CD4-positive, alpha-beta memory T cell (primary cell): ENCODE measurements around the gene IFNL3. TPM values are rescaled to one million over a fixed set of nuclear protein-coding genes. Genes with fewer than 3 reads are reported as not detected.
"Not testable (repeated sequence)": the region's sequence is repeated elsewhere in the genome, so short reads cannot be mapped to it uniquely, and the experiment has no call there.

Experiments
- CTCF ChIA-PET: fragments of 350-600 bp; sonication (Branson Sonifier 250); formaldehyde crosslinking; loops from one replicate; lab custom pipeline; 2021; ENCODE audit warnings: inconsistent platforms; ENCODE audit not compliant: partially characterized antibody; lab: Charles Lee
- POLR2A ChIA-PET: fragments of 350-600 bp; sonication (Branson Sonifier 250); formaldehyde crosslinking; loops from one replicate; lab custom pipeline; 2021; ENCODE audit not compliant: partially characterized antibody; lab: Charles Lee
- DNase-seq, 5 donors: peaks; one replicate each; pipeline versions ENCODE4 v3.0.0 to v3.0.0-alpha.2; 2020 to 2022; ENCODE audit warnings: mixed read lengths in 1 of 5
- H3K27ac ChIP-seq: one replicate; pipeline ENCODE4 v1.7.0; 2013; ENCODE audit warnings: low read depth, low read length
- H3K27me3 ChIP-seq: 2 replicates; pipeline ENCODE4 v1.7.0; 2013; ENCODE audit warnings: mild to moderate bottlenecking, low read length, moderate library complexity; ENCODE audit not compliant: insufficient read depth
- H3K36me3 ChIP-seq: 2 replicates; pipeline ENCODE4 v1.7.0; 2013; ENCODE audit warnings: mild to moderate bottlenecking, low read length, moderate library complexity; ENCODE audit not compliant: insufficient read depth
- H3K4me1 ChIP-seq: 2 replicates; pipeline ENCODE4 v1.7.0; 2013; ENCODE audit warnings: mild to moderate bottlenecking, low read length, moderate library complexity; ENCODE audit not compliant: insufficient read depth
- H3K4me3 ChIP-seq, 2 donors: one replicate each; pipeline ENCODE4 v1.7.0; 2013; ENCODE audit warnings: low read length in 2 of 2, mild to moderate bottlenecking in 1 of 2
- H3K9me3 ChIP-seq, 2 donors: one replicate each; pipeline ENCODE4 v1.7.0; 2013; ENCODE audit warnings: low read length in 2 of 2, control low read depth in 1 of 2; ENCODE audit not compliant: control insufficient read depth in 1 of 2
- H3K27ac Mint-ChIP-seq, 7 donors: one replicate each; pipeline ENCODE4 v1.8.0; 2020 to 2021; ENCODE audit warnings: mixed read lengths in 7 of 7, mild to moderate bottlenecking in 6 of 7, inconsistent platforms in 3 of 7, moderate library complexity in 3 of 7
- H3K27me3 Mint-ChIP-seq, 2 donors: one replicate each; pipeline ENCODE4 v1.8.0; 2020 to 2021; ENCODE audit warnings: mixed read lengths in 2 of 2
- H3K36me3 Mint-ChIP-seq, 2 donors: one replicate each; pipeline ENCODE4 v1.8.0; 2020 to 2021; ENCODE audit warnings: mixed read lengths in 2 of 2, inconsistent platforms in 1 of 2, mild to moderate bottlenecking in 1 of 2
- H3K4me1 Mint-ChIP-seq, 4 donors: one replicate each; pipeline ENCODE4 v1.8.0; 2020 to 2021; ENCODE audit warnings: mixed read lengths in 4 of 4, mild to moderate bottlenecking in 1 of 4
- H3K4me3 Mint-ChIP-seq, 8 donors: one replicate each; pipeline ENCODE4 v1.8.0; 2020 to 2021; ENCODE audit warnings: mixed read lengths in 8 of 8, mild to moderate bottlenecking in 7 of 8, moderate library complexity in 6 of 8, inconsistent platforms in 3 of 8
- H3K9me3 Mint-ChIP-seq, 8 donors: one replicate each; pipeline ENCODE4 v1.8.0; 2020 to 2021; ENCODE audit warnings: mixed read lengths in 8 of 8, mild to moderate bottlenecking in 5 of 8, inconsistent platforms in 3 of 8, moderate library complexity in 1 of 8
- intact Hi-C: fragments of 100-400 bp; cut with micrococcal nuclease; formaldehyde crosslinking; loops from one replicate; pipeline ENCODE4 v1.15.1; 2023
- polyA plus RNA-seq, 2 donors: library from polyadenylated mRNA; unstranded; fragments of 300-500 nt; fragmentation: Illumina TruSeq; gene quantifications; one replicate each; pipeline ENCODE4 v1.2.3, GENCODE V29; 2021
- total RNA-seq, 2 experiments: library from RNA; stranded (reverse); gene quantifications; one replicate each; pipeline ENCODE4 v1.2.3, GENCODE V29; 2021

Gene IFNL3
- total and polyA plus RNA-seq, 4 experiments from 2014 or later: not detected

- no peaks in the 10 kb centered on the region for H3K36me3 Mint-ChIP-seq
- Histone ChIP-seq H3K9me3 (no peaks in the 10 kb centered on the region), H3K36me3 (no peaks in the 10 kb centered on the region), H3K4me1 (peaks cover 25% of the 10 kb centered on the region), H3K27me3 (no peaks in the 10 kb centered on the region), H3K4me3 (no peak overlapping the region), H3K27ac (no peak overlapping the region)
- CTCF ChIA-PET: interaction anchor here (1.0 to 2.1 kb wide), 2 partner anchors 90 to 91 kb away, joined by 3 to 6 read pairs; no protein-coding TSS in a partner anchor
- peak in 4 of 5 donors; percentile 11 to 58 (median 20) for DNase-seq
- POLR2A ChIA-PET: interaction anchor here (0.8 to 1.4 kb wide), 6 partner anchors 60 to 105 kb away, joined by 3 to 4 read pairs (median 3); partner anchors contain the start of gene SAMD4B
- H3K4me3 Mint-ChIP-seq: peak overlapping the region; percentile 67 to 77 (median 74)
- no peaks in the 10 kb centered on the region for H3K27me3 Mint-ChIP-seq
- intact Hi-C loops: no loop called here
- peaks cover 8 to 32% (median 18%) of the 10 kb centered on the region in 4 donors for H3K4me1 Mint-ChIP-seq
- H3K27ac Mint-ChIP-seq: peak overlapping the region; percentile 38 to 91 (median 80)
- H3K9me3 Mint-ChIP-seq: peaks cover 0 to 1% (median 0%) of the 10 kb centered on the region in 8 donors
Measured at GRCh38 chr19:39237200-39238184, 7.3 kb downstream of the IFNL3 start.

DNA sequence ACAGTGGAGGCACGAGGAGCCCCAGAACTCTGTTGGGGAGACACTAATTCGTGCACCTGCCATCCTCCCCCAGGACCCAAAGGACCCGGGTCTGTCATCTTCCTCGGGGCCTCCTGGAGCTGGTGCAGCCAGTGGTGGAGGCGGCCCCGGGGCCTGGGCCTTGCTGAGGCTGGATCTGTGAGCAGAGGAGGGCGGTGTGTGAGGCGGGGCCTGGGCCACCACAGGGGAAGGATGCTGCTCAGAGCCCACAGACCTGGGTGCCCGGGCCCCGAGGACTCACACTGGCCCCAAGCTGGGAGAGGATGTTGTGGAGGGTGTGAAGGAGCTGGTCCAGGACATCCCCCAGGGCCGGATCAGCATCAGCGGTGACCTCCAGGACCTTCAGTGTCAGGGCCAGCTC is 8.3 kb downstream of the IFNL3 start:
- Histone ChIP-seq H3K4me1 (peaks cover 25% of the 10 kb centered on the region), H3K36me3 (no peaks in the 10 kb centered on the region), H3K4me3 (no peak overlapping the region), H3K9me3 (no peaks in the 10 kb centered on the region), H3K27me3 (no peaks in the 10 kb centered on the region), H3K27ac (no peak overlapping the region)
- Mint-ChIP-seq H3K36me3 (no peaks in the 10 kb centered on the region), H3K4me3 (peak overlapping the region in 2 of 8 donors; percentile 25 to 31), H3K4me1 (peaks cover 8 to 32% (median 18%) of the 10 kb centered on the region in 4 donors), H3K27me3 (no peaks in the 10 kb centered on the region), H3K27ac (peak overlapping the region in 4 of 7 donors; percentile 36 to 53 (median 41)), H3K9me3 (peaks cover 0 to 1% (median 0%) of the 10 kb centered on the region in 8 donors)
- CTCF ChIA-PET: no interaction called here
- intact Hi-C loops: no loop called here
- DNase-seq: peak in 2 of 5 donors; percentile 7 to 9
- POLR2A ChIA-PET: no interaction called here

DNA sequence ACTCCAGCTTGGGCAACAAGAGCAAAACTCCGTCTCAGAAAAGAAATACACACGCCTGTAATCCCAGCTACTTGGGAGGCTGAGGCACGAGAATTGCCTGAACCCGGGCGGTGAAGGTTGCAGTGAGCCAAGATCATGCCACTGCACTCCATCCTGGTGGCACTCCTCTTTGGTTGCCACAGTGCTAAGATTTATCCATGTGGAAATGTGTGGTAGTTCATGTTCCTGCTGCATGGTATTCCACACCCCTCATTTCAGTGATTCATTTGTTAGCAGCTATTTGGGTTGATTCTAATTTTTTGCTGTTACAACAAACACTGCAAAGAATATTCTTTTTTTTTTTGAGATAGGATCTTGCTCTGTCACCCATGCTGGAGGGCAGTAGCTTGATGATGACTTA is 12.1 kb downstream of the IFNL3 start:
- no peak overlapping the region for H3K27ac Mint-ChIP-seq
- DNase-seq: no peak
- CTCF ChIA-PET: no interaction called here
- intact Hi-C loops: no loop called here
- POLR2A ChIA-PET: no interaction called here
- Histone ChIP-seq H3K9me3 (no peaks in the 10 kb centered on the region), H3K4me3 (no peak overlapping the region), H3K4me1 (peaks cover 14% of the 10 kb centered on the region), H3K27ac (no peak overlapping the region), H3K36me3 (no peaks in the 10 kb centered on the region), H3K27me3 (no peaks in the 10 kb centered on the region)
- H3K4me3 Mint-ChIP-seq: no peak overlapping the region
- no peaks in the 10 kb centered on the region for H3K9me3 Mint-ChIP-seq
- H3K4me1 Mint-ChIP-seq: peaks cover 4 to 18% (median 11%) of the 10 kb centered on the region in 4 donors
- no peaks in the 10 kb centered on the region for H3K36me3 Mint-ChIP-seq
- no peaks in the 10 kb centered on the region for H3K27me3 Mint-ChIP-seq

- Histone ChIP-seq H3K9me3 (no peaks in the 10 kb centered on the region), H3K4me3 (no peak overlapping the region), H3K36me3 (no peaks in the 10 kb centered on the region), H3K27me3 (no peaks in the 10 kb centered on the region), H3K27ac (no peak overlapping the region), H3K4me1 (no peaks in the 10 kb centered on the region)
- intact Hi-C loops: no loop called here
- H3K27ac Mint-ChIP-seq: no peak overlapping the region
- POLR2A ChIA-PET: no interaction called here
- no peaks in the 10 kb centered on the region for H3K9me3 Mint-ChIP-seq
- no peaks in the 10 kb centered on the region for H3K4me1 Mint-ChIP-seq
- H3K36me3 Mint-ChIP-seq: no peaks in the 10 kb centered on the region
- no peak for DNase-seq
- CTCF ChIA-PET: no interaction called here
- peaks cover 1 to 2% of the 10 kb centered on the region in 2 donors for H3K27me3 Mint-ChIP-seq
- H3K4me3 Mint-ChIP-seq: no peak overlapping the region
Measured at GRCh38 chr19:39230096-39230764, 14.6 kb downstream of the IFNL3 start.

DNA sequence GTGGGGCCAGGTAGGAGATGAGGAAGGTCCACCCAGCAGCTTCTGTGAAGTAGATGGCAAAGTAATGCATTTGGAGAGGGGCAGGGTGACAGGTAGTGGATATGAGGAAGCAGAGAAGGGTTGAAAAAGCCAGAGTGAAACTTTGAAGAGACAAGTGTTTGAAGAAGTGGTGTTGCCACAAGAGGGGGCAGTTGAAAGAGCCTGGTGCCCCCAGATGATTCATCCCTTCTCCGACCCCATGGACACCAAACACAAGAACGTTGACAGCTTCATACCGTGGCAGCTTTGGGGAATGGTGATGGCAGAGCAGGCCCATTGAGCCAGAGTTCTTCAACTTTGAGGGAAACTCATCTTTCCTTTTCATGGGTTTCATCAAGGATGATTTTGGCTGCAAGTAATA is 19.9 kb downstream of the IFNL3 start:
- intact Hi-C loops: no loop called here
- Histone ChIP-seq H3K27ac (no peak overlapping the region), H3K4me3 (no peak overlapping the region), H3K36me3 (no peaks in the 10 kb centered on the region), H3K4me1 (no peaks in the 10 kb centered on the region), H3K9me3 (no peaks in the 10 kb centered on the region), H3K27me3 (no peaks in the 10 kb centered on the region)
- POLR2A ChIA-PET: no interaction called here
- Mint-ChIP-seq H3K27me3 (peaks cover 16 to 26% of the 10 kb centered on the region in 2 donors), H3K4me3 (no peak overlapping the region), H3K4me1 (no peaks in the 10 kb centered on the region), H3K36me3 (no peaks in the 10 kb centered on the region), H3K27ac (peak overlapping the region in 1 of 7 donors; percentile 30), H3K9me3 (no peaks in the 10 kb centered on the region)
- CTCF ChIA-PET: no interaction called here
- DNase-seq: no peak

DNA sequence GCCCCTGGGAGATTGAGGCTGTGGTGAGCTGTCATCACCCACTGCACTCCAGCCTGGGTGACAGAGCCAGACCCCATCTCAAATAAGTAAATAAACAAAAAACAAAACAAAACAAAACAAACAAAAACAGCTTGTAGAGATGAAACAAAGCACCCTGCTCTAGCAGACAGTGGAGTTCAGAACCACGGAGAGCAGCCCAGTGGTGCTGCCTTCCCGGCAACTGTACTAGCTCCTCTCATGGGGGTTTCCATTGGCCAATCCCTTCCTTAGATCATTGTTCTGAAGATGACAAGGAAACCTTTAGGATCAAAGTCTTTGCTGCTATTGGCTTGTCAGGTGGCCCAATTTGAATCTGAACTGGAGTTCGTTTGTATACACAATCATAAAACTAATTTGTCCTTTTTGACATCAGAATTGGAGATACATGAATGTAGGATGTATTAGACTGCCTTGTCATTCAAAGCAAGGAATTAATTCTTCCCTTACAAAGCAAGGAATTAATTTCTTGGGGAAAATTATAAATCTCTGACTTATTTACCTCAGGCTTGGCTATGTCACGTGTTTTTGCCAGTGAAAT is 21.0 kb downstream of the IFNL3 start:
- Mint-ChIP-seq H3K27me3 (peaks cover 18 to 30% of the 10 kb centered on the region in 2 donors), H3K4me3 (no peak overlapping the region), H3K9me3 (no peaks in the 10 kb centered on the region), H3K36me3 (no peaks in the 10 kb centered on the region), H3K27ac (no peak overlapping the region), H3K4me1 (no peaks in the 10 kb centered on the region)
- DNase-seq: peak in 1 of 5 donors; percentile 19
- no peaks in the 10 kb centered on the region for H3K27me3 ChIP-seq
- no peak overlapping the region for H3K4me3 ChIP-seq
- CTCF ChIA-PET: no interaction called here
- intact Hi-C loops: no loop called here
- H3K9me3 ChIP-seq: no peaks in the 10 kb centered on the region
- H3K36me3 ChIP-seq: no peaks in the 10 kb centered on the region
- H3K4me1 ChIP-seq: no peaks in the 10 kb centered on the region
- POLR2A ChIA-PET: no interaction called here
- H3K27ac ChIP-seq: no peak overlapping the region

- H3K27ac ChIP-seq, POLR2A ChIA-PET, H3K9me3 ChIP-seq, CTCF ChIA-PET, DNase-seq, H3K4me1 Mint-ChIP-seq, H3K36me3 ChIP-seq, H3K9me3 Mint-ChIP-seq, intact Hi-C loops, H3K4me1 ChIP-seq, H3K36me3 Mint-ChIP-seq, H3K4me3 ChIP-seq, H3K27ac Mint-ChIP-seq, H3K27me3 ChIP-seq, H3K4me3 Mint-ChIP-seq: not testable (repeated sequence)
- H3K27me3 Mint-ChIP-seq: peaks cover 18 to 27% of the 10 kb centered on the region in 2 donors
Measured at GRCh38 chr19:39219108-39219507, 25.7 kb downstream of the IFNL3 start.
